ENCODE results near the gene HIPK2. TPM values are rescaled to one million over a fixed set of nuclear protein-coding genes. Genes with fewer than 3 reads are reported as not detected.

Gene HIPK2
- total RNA-seq, 1 experiment from 2014 or later: 30.7 TPM

- Histone ChIP-seq H3K27ac (ENCODE audit: low read depth, low read length, poor library complexity, severe bottlenecking) (no peak overlapping the region), H3K27me3 (replicated peaks; ENCODE audit: insufficient read depth, low read depth, low read length, poor library complexity) (peaks cover 31% of the 10 kb centered on the region), H3K36me3 (ENCODE audit: insufficient read depth, low read length, poor library complexity, severe bottlenecking) (no peaks in the 10 kb centered on the region), H3K4me1 (ENCODE audit: insufficient read depth, low read length, poor library complexity, severe bottlenecking) (no peaks in the 10 kb centered on the region), H3K9me3 (ENCODE audit: low read depth, low read length, poor library complexity, severe bottlenecking) (no peaks in the 10 kb centered on the region), H3K4me3 (ENCODE audit: low read depth, low read length, poor library complexity, severe bottlenecking) (no peak overlapping the region)
- ChIA-PET POLR2A (ENCODE audit: low non-redundant PET) (no interaction called here), CTCF (no interaction called here)
- intact Hi-C loops (cut with micrococcal nuclease; ENCODE audit: unreplicated experiment): no loop called here
- TF ChIP-seq EZH2 (IDR thresholded peaks at IDR 0.05; ENCODE audit: borderline replicate concordance, low read depth, low read length, poor library complexity, severe bottlenecking) (no peak), CTCF (conservative IDR thresholded peaks at IDR 0.05; ENCODE audit: low read depth, low read length) (no peak)
- no TSS peak for BruUV-seq (replicated peaks)
- no peak for DNase-seq (ENCODE audit: low spot score)
Observed at GRCh38 chr7:139526578-139527544, 250.9 kb downstream of the HIPK2 start.

GRCh38 chr7:139525750-139526149 lies 252.0 kb downstream of the HIPK2 start:
- intact Hi-C loops (cut with micrococcal nuclease; ENCODE audit: unreplicated experiment): no loop called here
- H3K4me3 ChIP-seq (ENCODE audit: low read depth, low read length, poor library complexity, severe bottlenecking): no peak overlapping the region
- no TSS peak for BruUV-seq (replicated peaks)
- no peaks in the 10 kb centered on the region for H3K9me3 ChIP-seq (ENCODE audit: low read depth, low read length, poor library complexity, severe bottlenecking)
- DNase-seq (ENCODE audit: low spot score): no peak
- H3K27ac ChIP-seq (ENCODE audit: low read depth, low read length, poor library complexity, severe bottlenecking): no peak overlapping the region
- POLR2A ChIA-PET (ENCODE audit: low non-redundant PET): no interaction called here
- H3K36me3 ChIP-seq (ENCODE audit: insufficient read depth, low read length, poor library complexity, severe bottlenecking): no peaks in the 10 kb centered on the region
- H3K4me1 ChIP-seq (ENCODE audit: insufficient read depth, low read length, poor library complexity, severe bottlenecking): no peaks in the 10 kb centered on the region
- CTCF ChIA-PET: no interaction called here
- TF ChIP-seq EZH2 (IDR thresholded peaks at IDR 0.05; ENCODE audit: borderline replicate concordance, low read depth, low read length, poor library complexity, severe bottlenecking) (no peak), CTCF (conservative IDR thresholded peaks at IDR 0.05; ENCODE audit: low read depth, low read length) (no peak)
- peaks cover 40% of the 10 kb centered on the region for H3K27me3 ChIP-seq (replicated peaks; ENCODE audit: insufficient read depth, low read depth, low read length, poor library complexity)

GRCh38 chr7:139525239-139525638 lies 252.6 kb downstream of the HIPK2 start:
- ChIA-PET CTCF (no interaction called here), POLR2A (ENCODE audit: low non-redundant PET) (no interaction called here)
- Histone ChIP-seq H3K4me1 (ENCODE audit: insufficient read depth, low read length, poor library complexity, severe bottlenecking) (no peaks in the 10 kb centered on the region), H3K36me3 (ENCODE audit: insufficient read depth, low read length, poor library complexity, severe bottlenecking) (no peaks in the 10 kb centered on the region), H3K27ac (ENCODE audit: low read depth, low read length, poor library complexity, severe bottlenecking) (no peak overlapping the region), H3K9me3 (ENCODE audit: low read depth, low read length, poor library complexity, severe bottlenecking) (no peaks in the 10 kb centered on the region), H3K27me3 (replicated peaks; ENCODE audit: insufficient read depth, low read depth, low read length, poor library complexity) (peaks cover 40% of the 10 kb centered on the region), H3K4me3 (ENCODE audit: low read depth, low read length, poor library complexity, severe bottlenecking) (no peak overlapping the region)
- TF ChIP-seq CTCF (conservative IDR thresholded peaks at IDR 0.05; ENCODE audit: low read depth, low read length): no peak
- no peak for TF ChIP-seq EZH2 (IDR thresholded peaks at IDR 0.05; ENCODE audit: borderline replicate concordance, low read depth, low read length, poor library complexity, severe bottlenecking)
- no peak for DNase-seq (ENCODE audit: low spot score)
- no TSS peak for BruUV-seq (replicated peaks)
- intact Hi-C loops (cut with micrococcal nuclease; ENCODE audit: unreplicated experiment): no loop called here
